Measurements from ENCODE around the gene LDLRAD3. TPM values are rescaled to one million over a fixed set of nuclear protein-coding genes. Genes with fewer than 3 reads are reported as not detected.
A peak's percentile ranks its signal among the peaks of the same experiment; 100 is the strongest.

The LDLRAD3 gene
- total and polyA plus RNA-seq, 11 donors, result 1.1 to 7.7 (median 2.6) TPM

GRCh38 chr11:36104660-36104992, 160.8 kb downstream of the LDLRAD3 start:
- ATAC-seq, result peak in 3 of 4 donors; percentile 43 to 52 (median 49)
- WGBS, 4 donors, result 28 to 44% (median 39%) methylated on average over 4 of the region's 4 CpGs
- Histone ChIP-seq H3K4me1 (peaks cover 0 to 16% (median 5%) of the 10 kb centered on the region in 12 donors), H3K27me3 (peaks cover 0 to 13% (median 0%) of the 10 kb centered on the region in 9 donors), H3K9me3 (no peaks in the 10 kb centered on the region), H3K4me3 (no peak overlapping the region), H3K36me3 (no peaks in the 10 kb centered on the region), H3K27ac (peak overlapping the region in 1 of 12 donors; percentile 4)
- TF ChIP-seq CTCF (IDR thresholded peaks at IDR 0.05) (no peak), POLR2A (IDR thresholded peaks at IDR 0.05) (no peak)
- DNase-seq, result no peak
- intact Hi-C loops (cut with DNase I), result no loop called here

- ATAC-seq, result peak in 1 of 4 donors; percentile 6
- WGBS, 4 donors, result 62 to 80% (median 80%) methylated on average over 9 of the region's 9 CpGs
- H3K9me3 ChIP-seq, result no peaks in the 10 kb centered on the region
- H3K4me3 ChIP-seq, result no peak overlapping the region
- H3K27me3 ChIP-seq, result peaks cover 0 to 10% (median 0%) of the 10 kb centered on the region in 9 donors
- H3K4me1 ChIP-seq, result peaks cover 0 to 16% (median 5%) of the 10 kb centered on the region in 12 donors
- intact Hi-C loops (cut with DNase I), result no loop called here
- peak overlapping the region in 1 of 12 donors; percentile 37 for H3K27ac ChIP-seq
- TF ChIP-seq CTCF (IDR thresholded peaks at IDR 0.05) (no peak), POLR2A (IDR thresholded peaks at IDR 0.05) (no peak)
- DNase-seq, result no peak
- H3K36me3 ChIP-seq, result no peaks in the 10 kb centered on the region
These were observed 162.1 kb downstream of the LDLRAD3 start for GRCh38 chr11:36105743-36106581.

GRCh38 chr11:36107547-36107946, 163.7 kb downstream of the LDLRAD3 start:
- no peaks in the 10 kb centered on the region for H3K36me3 ChIP-seq
- peaks cover 0 to 16% (median 5%) of the 10 kb centered on the region in 12 donors for H3K4me1 ChIP-seq
- WGBS, 4 donors, result 94 to 97% (median 97%) methylated on average over 5 of the region's 5 CpGs
- no peak for DNase-seq
- H3K27ac ChIP-seq, result no peak overlapping the region
- intact Hi-C loops (cut with DNase I), result no loop called here
- no peak for TF ChIP-seq CTCF (IDR thresholded peaks at IDR 0.05)
- no peak for TF ChIP-seq POLR2A (IDR thresholded peaks at IDR 0.05)
- H3K27me3 ChIP-seq, result peaks cover 0 to 20% (median 0%) of the 10 kb centered on the region in 9 donors
- ATAC-seq, result no peak
- H3K9me3 ChIP-seq, result peaks cover 0 to 3% (median 0%) of the 10 kb centered on the region in 12 donors
- H3K4me3 ChIP-seq, result no peak overlapping the region

GRCh38 chr11:36108881-36109589, 165.2 kb downstream of the LDLRAD3 start:
- intact Hi-C loops (cut with DNase I), result no loop called here
- DNase-seq (no peak), ATAC-seq (no peak)
- no peaks in the 10 kb centered on the region for H3K36me3 ChIP-seq
- peaks cover 0 to 14% (median 0%) of the 10 kb centered on the region in 12 donors for H3K9me3 ChIP-seq
- 64 to 80% (median 74%) methylated on average over 12 of the region's 12 CpGs for WGBS, 4 donors
- peaks cover 0 to 21% (median 0%) of the 10 kb centered on the region in 9 donors for H3K27me3 ChIP-seq
- peaks cover 0 to 16% (median 5%) of the 10 kb centered on the region in 12 donors for H3K4me1 ChIP-seq
- H3K27ac ChIP-seq, result peak overlapping the region in 2 of 12 donors; percentile 24 to 38
- TF ChIP-seq POLR2A (IDR thresholded peaks at IDR 0.05) (no peak), CTCF (IDR thresholded peaks at IDR 0.05) (no peak)
- H3K4me3 ChIP-seq, result no peak overlapping the region
